K562 (cell line): Measurements from ENCODE around the gene BAD. TPM values are rescaled to one million over a fixed set of nuclear protein-coding genes. Genes with fewer than 3 reads are reported as not detected.
A peak's percentile ranks its signal among the peaks of the same experiment; 100 is the strongest.

ENCODE experiments used
- CCAR2 ChIP-seq: fragments of 200-400 bp; formaldehyde crosslinking; IDR thresholded peaks from 2 replicates; pipeline ENCODE4 v1.6.1; 2017; ENCODE audit warnings: mild to moderate bottlenecking, low read depth, low read length
- EP400 ChIP-seq: fragments of 450-650 bp; IDR thresholded peaks from 2 replicates; pipeline ENCODE4 v1.6.1; 2017; ENCODE audit warnings: antibody characterized with exemption, mild to moderate bottlenecking, moderate library complexity
- FOXP4 ChIP-seq: sonication (generic); formaldehyde crosslinking; IDR thresholded peaks from 2 replicates; pipeline ENCODE4 v1.8.0; 2022; ENCODE audit warnings: mild to moderate bottlenecking, missing genetic modification reagents, borderline replicate concordance
- GTF2E2 ChIP-seq: fragments of 200-800 bp; sonication (Bioruptor generic); IDR thresholded peaks from 2 replicates; pipeline ENCODE4 v1.6.1; 2016; ENCODE audit warnings: missing genetic modification characterization, missing compliant biosample characterization
- HMGN3 ChIP-seq: IDR thresholded peaks from 2 replicates; pipeline ENCODE4 v1.6.1; 2011; ENCODE audit warnings: borderline replicate concordance, low read depth, mild to moderate bottlenecking, mixed read lengths, low read length; ENCODE audit not compliant: insufficient read length; ENCODE audit errors: extremely low read depth
- NR2F6 ChIP-seq: fragments of 450-650 bp; formaldehyde crosslinking; IDR thresholded peaks from 2 replicates; pipeline ENCODE4 v1.4.0; 2020; ENCODE audit warnings: mild to moderate bottlenecking
- SMAD4 ChIP-seq: fragments of 250-450 bp; sonication (Bioruptor Pico); conservative IDR thresholded peaks from 2 replicates; pipeline ENCODE4 v1.8.0; 2021; ENCODE audit warnings: inconsistent platforms, mild to moderate bottlenecking, moderate library complexity
- SNIP1 ChIP-seq: fragments of 450-650 bp; IDR thresholded peaks from 2 replicates; pipeline ENCODE4 v1.7.1; 2017; ENCODE audit warnings: low read depth, mild to moderate bottlenecking
- TAF15 ChIP-seq: fragments of 200-400 bp; formaldehyde crosslinking; IDR thresholded peaks from 2 replicates; pipeline ENCODE4 v1.6.1; 2017; ENCODE audit warnings: mild to moderate bottlenecking, low read depth, low read length, moderate library complexity
- XRCC5 ChIP-seq: fragments of 200-400 bp; formaldehyde crosslinking; IDR thresholded peaks from 2 replicates; pipeline ENCODE4 v1.6.1; 2017; ENCODE audit warnings: low read depth, mild to moderate bottlenecking, low read length
- ZNF41 ChIP-seq: fragments of 250-450 bp; sonication (Bioruptor Pico); conservative IDR thresholded peaks from 2 replicates; pipeline ENCODE4 v1.4.0; 2020; ENCODE audit warnings: mild to moderate bottlenecking
- ZNF518B ChIP-seq: fragments of 250-450 bp; sonication (Bioruptor Pico); IDR thresholded peaks from 2 replicates; pipeline ENCODE4 v1.5.0; 2021; ENCODE audit warnings: mild to moderate bottlenecking, moderate library complexity
- ZZZ3 ChIP-seq: fragments of 450-650 bp; IDR thresholded peaks from 2 replicates; pipeline ENCODE4 v1.6.1; 2016; ENCODE audit warnings: antibody characterized with exemption, mild to moderate bottlenecking, moderate library complexity
- polyA plus RNA-seq, 8 experiments: library from polyadenylated mRNA; depleted of rRNA in 4 of 8; stranded (reverse) in 5 of 8; unstranded in 3 of 8; fragments of >200 nt; fragmentation: Nextera tagmentation in 2 of 8; fragmentation: Illumina TruSeq in 1 of 8; extraction: Ambion mirVana in 2 of 8; extraction: Trizol in 1 of 8; gene quantifications; 2 replicates each; pipeline versions ENCODE4 v1.2.1 to v1.2.3, GENCODE V29; 2011 to 2014; ENCODE audit warnings: inconsistent platforms in 1 of 8, missing spikeins in 1 of 8
- total RNA-seq, 7 experiments: library from RNA; depleted of rRNA in 6 of 7; stranded (reverse); fragments of >200 nt in 6 of 7; fragmentation: Illumina TruSeq in 2 of 7; extraction: Trizol in 2 of 7; gene quantifications; 2 replicates each; pipeline versions ENCODE4 v1.2.1 to v1.2.3, GENCODE V29; 2011 to 2021; ENCODE audit warnings: low replicate concordance in 1 of 7
- TF ChIP-seq, protein P1 (sequence below): fragments of 250-450 bp; sonication (Bioruptor Pico); IDR thresholded peaks from 2 replicates; pipeline ENCODE4 v1.9.0; 2021; ENCODE audit warnings: mild to moderate bottlenecking, inconsistent platforms
- TF ChIP-seq, protein P2 (sequence below): fragments of 450-650 bp; IDR thresholded peaks from 2 replicates; pipeline ENCODE4 v1.6.1; 2016; ENCODE audit warnings: borderline replicate concordance
- TF ChIP-seq, protein P3 (sequence below): fragments of 450-650 bp; conservative IDR thresholded peaks from 2 replicates; pipeline ENCODE4 v1.6.1; 2016; ENCODE audit warnings: missing genetic modification characterization, low read depth, mild to moderate bottlenecking, missing compliant biosample characterization, moderate library complexity

Gene BAD
- total and polyA plus RNA-seq, 9 of the 15 experiments (the other 6 are each of a cell fraction or from before 2014, with no cell fraction given) = 0.61 to 45.6 (median 11.8) TPM

GRCh38 chr11:64239662-64240434 is 44.6 kb downstream of the BAD start (continued):
- TF ChIP-seq ZNF518B (CRISPR knock-in tag) = no peak
- TF ChIP-seq SMAD4 (CRISPR knock-in tag) = no peak
- TF ChIP-seq SNIP1 = no peak
- TF ChIP-seq, protein P1, sequence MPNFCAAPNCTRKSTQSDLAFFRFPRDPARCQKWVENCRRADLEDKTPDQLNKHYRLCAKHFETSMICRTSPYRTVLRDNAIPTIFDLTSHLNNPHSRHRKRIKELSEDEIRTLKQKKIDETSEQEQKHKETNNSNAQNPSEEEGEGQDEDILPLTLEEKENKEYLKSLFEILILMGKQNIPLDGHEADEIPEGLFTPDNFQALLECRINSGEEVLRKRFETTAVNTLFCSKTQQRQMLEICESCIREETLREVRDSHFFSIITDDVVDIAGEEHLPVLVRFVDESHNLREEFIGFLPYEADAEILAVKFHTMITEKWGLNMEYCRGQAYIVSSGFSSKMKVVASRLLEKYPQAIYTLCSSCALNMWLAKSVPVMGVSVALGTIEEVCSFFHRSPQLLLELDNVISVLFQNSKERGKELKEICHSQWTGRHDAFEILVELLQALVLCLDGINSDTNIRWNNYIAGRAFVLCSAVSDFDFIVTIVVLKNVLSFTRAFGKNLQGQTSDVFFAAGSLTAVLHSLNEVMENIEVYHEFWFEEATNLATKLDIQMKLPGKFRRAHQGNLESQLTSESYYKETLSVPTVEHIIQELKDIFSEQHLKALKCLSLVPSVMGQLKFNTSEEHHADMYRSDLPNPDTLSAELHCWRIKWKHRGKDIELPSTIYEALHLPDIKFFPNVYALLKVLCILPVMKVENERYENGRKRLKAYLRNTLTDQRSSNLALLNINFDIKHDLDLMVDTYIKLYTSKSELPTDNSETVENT (CRISPR knock-in tag) = no peak
- no peak for TF ChIP-seq NR2F6 (CRISPR knock-in tag)
- TF ChIP-seq EP400 = no peak
- no peak for TF ChIP-seq CCAR2
- peak; percentile 16; the same call in 1 of the 2 replicates for TF ChIP-seq FOXP4 (CRISPR knock-in tag)
- TF ChIP-seq HMGN3 = no peak
- TF ChIP-seq TAF15 = no peak
- TF ChIP-seq, protein P2, sequence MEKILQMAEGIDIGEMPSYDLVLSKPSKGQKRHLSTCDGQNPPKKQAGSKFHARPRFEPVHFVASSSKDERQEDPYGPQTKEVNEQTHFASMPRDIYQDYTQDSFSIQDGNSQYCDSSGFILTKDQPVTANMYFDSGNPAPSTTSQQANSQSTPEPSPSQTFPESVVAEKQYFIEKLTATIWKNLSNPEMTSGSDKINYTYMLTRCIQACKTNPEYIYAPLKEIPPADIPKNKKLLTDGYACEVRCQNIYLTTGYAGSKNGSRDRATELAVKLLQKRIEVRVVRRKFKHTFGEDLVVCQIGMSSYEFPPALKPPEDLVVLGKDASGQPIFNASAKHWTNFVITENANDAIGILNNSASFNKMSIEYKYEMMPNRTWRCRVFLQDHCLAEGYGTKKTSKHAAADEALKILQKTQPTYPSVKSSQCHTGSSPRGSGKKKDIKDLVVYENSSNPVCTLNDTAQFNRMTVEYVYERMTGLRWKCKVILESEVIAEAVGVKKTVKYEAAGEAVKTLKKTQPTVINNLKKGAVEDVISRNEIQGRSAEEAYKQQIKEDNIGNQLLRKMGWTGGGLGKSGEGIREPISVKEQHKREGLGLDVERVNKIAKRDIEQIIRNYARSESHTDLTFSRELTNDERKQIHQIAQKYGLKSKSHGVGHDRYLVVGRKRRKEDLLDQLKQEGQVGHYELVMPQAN = no peak
- TF ChIP-seq ZZZ3 = no peak
- no peak for TF ChIP-seq ZNF41 (CRISPR knock-in tag)
- 0 out of 2 replicates have a peak, but pooled peaks have one; percentile 2 for TF ChIP-seq XRCC5
- TF ChIP-seq, protein P3, sequence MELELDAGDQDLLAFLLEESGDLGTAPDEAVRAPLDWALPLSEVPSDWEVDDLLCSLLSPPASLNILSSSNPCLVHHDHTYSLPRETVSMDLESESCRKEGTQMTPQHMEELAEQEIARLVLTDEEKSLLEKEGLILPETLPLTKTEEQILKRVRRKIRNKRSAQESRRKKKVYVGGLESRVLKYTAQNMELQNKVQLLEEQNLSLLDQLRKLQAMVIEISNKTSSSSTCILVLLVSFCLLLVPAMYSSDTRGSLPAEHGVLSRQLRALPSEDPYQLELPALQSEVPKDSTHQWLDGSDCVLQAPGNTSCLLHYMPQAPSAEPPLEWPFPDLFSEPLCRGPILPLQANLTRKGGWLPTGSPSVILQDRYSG = peak; percentile 24; the same call in 1 of the 2 replicates
- TF ChIP-seq GTF2E2 (tag) = peak; percentile 71
